Camera-type eye (tissue), 1 donor: ENCODE data around the gene TRIM28. TPM values are rescaled to one million over a fixed set of nuclear protein-coding genes. Genes with fewer than 3 reads are reported as not detected.

Experiments
- total RNA-seq: library from RNA; depleted of rRNA; stranded (reverse); fragments of >200 nt; gene quantifications from one replicate; pipeline ENCODE4 v1.2.3, GENCODE V29; 2014

The TRIM28 gene
- total RNA-seq = 264 TPM

DNA sequence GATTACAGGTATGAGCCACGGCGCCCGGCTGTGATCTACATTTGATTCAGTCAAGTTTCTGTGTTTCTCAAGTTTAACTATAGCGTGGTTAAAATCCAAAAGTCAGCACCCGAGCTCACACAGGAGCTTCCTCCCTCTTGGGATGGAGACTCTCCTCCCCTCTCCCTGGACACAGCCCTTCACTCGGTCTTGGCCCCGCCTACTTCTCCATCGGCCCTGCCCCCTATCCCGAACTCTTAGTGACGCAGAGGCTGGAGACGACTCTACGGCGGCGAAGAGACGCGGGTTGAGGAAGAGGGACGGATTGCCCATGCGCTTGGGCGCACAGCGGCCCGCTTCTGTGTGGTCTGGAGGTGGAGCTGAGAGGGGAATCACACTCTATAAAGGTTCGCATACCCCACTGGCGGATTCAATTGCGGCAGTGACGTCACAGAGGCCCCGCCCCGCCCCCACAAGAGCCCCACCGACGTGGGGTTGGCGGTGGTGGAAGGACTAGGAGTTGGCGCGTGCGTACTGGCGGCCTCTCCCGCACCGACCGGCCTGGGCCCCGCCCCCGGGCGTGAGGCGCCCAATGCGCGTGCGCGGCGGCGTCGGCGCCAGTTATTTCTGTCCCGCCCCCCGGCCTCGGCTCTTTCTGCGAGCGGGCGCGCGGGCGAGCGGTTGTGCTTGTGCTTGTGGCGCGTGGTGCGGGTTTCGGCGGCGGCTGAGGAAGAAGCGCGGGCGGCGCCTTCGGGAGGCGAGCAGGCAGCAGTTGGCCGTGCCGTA, at the start of gene TRIM28:
Gene TRIM28, plus strand, starts transcription at position 239 of the 765 bp plus-strand sequence. CDS start 694 bp downstream, outside the sequence.

DNA sequence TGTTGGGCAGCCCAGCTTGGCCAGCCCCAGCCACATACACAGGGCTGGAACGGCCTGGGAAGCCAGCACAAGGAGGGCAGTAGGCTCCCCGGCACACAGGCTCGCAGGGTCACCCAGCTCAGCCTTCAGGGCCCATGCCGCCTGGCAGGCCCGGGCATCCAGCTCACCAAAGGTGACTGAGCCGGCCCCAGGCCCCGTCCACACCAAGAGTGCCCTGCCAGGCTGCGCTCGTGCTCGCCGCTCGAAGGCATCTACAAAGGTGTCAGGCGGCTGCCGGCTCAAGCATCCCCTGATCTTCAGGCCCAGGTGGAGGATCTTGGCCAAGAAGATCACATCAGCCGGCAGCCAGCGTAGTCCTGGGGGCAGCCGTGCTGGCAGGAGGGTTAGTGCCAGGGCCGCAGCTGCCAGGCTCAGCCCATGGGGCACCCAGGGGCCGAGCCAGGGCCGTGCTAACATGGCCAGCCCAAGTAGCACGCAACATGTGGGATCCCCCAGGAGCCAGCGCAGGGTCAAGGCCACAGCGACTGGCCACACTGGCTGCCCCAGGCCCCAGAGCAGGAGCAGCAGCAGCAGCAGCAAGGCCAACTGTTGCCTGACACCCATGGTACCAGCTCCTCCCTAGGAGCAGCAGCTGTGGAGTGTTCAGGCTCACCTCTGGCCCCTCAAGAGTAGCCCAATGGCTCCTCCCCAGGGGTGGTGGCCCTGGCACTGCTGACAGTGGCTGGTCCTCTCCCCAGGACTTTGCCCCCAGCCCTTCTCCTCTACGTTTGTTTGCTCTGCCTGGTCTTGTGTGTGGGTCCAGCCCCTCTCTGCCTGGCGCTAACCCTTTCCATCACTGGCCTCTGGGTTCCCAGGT, 32.3 kb upstream of the TRIM28 start, which contains the start of gene SLC27A5:
Gene SLC27A5, minus strand, starts transcription at position 640 of the 856 bp plus-strand sequence. Its CDS starts 37 bp downstream, at position 603.

DNA sequence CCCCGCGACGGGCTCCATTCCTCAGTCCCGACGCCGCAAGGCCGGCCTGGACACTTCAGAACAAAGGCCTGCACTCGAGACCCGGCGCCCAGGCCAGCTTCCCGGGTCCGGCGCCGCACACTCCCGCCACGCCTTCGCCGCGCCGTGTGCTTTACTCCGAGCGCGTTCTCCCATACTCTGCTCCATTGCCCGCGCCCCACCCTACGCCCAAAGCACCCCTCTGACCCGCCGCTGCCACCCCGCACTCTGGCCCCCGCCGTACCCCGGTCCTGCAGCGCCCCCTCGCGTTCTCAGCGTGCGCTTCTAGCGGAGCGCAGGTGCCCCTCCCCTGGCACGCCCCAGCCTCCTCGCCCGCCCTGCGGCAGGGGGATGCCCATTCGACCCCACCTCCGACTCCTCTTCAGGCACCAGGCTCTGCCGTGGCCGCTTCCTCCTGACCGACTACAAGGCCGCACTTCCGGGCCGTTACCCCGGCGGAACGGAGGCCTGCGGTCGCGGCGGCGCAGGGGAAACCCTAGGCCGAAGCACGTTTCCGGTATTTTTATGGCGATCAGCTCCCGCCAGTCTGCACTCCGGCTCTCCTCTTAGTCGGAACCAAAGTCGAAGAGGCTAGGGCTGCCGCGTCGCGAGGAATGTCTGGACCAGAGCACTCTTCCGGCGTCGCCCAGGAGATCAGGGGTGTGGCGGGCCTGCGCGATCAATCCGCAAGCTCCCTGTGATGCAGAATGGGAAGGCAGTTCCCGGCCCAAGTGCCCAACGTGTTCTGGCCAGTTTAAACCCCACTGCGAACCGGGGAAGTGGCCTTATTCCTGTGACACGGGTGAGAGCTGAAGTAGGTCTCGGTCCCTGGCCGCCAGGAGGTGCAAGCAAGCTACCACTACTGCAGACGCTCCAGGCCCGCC, 24.3 kb upstream of the TRIM28 start, which contains the start of gene ZBTB45:
Gene ZBTB45, minus strand, starts transcription at position 456 of the 902 bp plus-strand sequence. CDS start 2,137 bp downstream, outside the sequence.

DNA sequence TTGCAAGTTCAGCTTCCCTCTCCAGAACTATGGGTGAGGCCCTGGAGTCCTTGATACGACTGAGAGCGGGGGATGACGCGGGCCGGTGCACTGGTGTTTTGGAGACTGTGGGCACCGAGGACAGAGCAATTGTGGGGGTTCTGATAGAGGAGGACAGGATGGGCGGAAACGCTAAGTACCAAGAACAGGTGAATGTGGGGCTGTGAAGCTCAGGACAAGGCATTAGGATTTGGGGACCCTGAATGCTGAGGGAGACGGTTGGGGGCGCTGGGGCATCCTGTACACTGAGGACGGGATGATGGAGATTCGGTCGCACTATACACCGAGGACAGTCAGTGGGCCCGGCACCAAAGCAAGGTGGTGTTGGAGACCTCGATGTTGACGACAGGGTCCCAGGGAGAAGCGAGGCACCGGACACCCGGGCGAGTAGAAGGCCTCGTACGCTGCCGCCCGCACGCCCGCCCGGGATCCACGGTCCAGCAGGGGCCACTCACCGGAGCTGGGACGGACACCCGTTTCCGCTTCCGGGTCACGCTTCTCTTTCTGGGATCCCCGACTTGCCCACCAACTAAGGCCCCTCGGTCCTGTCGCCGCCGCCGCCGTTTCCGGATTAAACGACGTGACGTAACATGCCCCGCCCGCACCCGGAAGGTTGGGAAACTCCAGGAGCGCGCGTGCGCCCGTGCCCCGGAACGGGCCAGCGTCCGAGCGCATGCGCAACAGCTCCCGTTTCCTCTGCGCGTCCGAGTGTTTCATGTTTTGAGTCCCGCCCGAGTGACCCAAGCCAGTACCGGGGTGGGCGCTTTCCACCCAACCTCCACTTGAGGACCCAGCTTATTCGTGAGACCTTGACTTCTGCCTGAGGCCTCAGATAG, 10.9 kb downstream of the TRIM28 start, which contains the start of gene CHMP2A:
Gene CHMP2A, minus strand, starts transcription at position 612 of the 875 bp plus-strand sequence. CDS start 893 bp downstream, outside the sequence.

DNA sequence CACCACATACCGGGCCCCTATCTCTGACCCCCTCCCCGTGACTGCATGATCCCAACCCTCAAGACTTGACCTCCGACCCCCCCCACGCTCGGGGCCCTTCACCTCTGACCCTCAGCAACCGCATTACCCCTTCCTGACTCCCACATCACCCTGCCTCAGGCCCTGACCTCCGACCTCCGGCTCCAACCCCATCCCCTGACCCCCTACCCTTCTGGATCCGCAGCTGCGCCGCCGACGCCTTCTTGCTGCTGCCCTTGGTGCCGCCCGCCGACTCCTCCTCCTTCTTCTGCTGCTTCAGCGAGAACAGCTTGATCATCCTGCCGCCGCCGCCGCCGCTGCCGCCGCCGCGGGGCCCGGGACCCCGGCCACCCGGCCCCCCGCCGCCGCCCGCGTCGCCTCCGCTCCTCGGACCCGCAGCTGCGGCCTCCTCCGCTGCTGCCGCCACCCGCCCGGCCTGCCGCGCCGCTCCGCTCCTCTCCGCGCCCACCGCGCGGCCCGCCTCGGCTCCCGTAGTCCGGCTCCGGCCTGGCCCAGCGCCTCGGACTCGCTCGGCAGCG, 14.3 kb downstream of the TRIM28 start, which contains the start of gene UBE2M:
Gene UBE2M, minus strand, starts transcription at position 546 of the 557 bp plus-strand sequence. Its CDS starts 230 bp downstream, at position 316.

DNA sequence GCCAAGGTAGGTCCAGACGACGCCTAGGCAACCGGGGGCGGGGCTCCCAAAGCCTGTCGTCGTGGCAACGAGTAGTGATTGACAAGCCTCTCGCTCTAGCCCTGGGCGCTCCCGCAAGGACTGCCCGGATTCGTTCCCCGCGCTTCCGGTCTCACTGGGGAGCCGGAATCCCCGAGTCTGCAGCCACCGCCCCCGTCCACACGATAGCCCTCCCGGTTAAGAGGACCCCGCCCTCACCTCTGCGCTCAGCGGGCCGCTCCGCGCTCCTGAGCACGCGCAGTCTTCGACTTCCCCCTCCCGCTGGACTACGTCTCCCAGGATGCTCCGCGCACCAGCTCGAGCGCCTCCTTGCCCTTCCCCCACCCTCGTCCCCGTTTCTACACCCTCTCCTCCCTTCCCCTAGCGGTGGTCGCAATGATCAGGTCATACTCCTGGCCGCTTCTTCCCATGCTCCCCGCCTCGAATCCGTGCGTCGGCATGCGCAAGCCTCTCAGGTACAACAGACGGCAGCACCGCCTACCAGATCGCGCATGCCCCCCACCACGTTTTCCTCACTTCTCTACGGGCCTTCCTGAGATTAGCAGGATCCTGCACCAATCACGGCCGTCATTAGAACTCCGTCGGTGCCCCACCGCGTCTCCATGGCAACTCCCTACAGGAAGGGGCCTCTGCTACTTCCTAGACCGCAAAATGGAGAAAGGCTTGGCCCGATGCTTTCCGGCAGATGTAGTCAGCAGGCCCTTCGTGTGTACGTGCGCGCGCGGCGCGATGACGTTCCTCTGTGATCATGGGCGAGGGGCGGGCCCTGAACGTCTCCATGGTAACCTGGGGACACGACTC, 29.2 kb downstream of the TRIM28 start, which contains the start of gene MZF1:
Gene MZF1, minus strand, starts transcription at position 518 of the 840 bp plus-strand sequence. CDS start 1,946 bp downstream, outside the sequence.

Other genes starting within 250 kb of the TRIM28 start
- 37.8 TPM for gene ERVK3-1, start 238.7 kb upstream of the TRIM28 start, total RNA-seq
- 4.1 TPM for gene ZSCAN22, start 217.1 kb upstream of the TRIM28 start, total RNA-seq
- 6.0 TPM for gene A1BG, start 190.6 kb upstream of the TRIM28 start, total RNA-seq
- gene ZNF497, start 181.3 kb upstream of the TRIM28 start, total RNA-seq = 8.7 TPM
- 4.4 TPM for gene ZNF837, start 163.0 kb upstream of the TRIM28 start, total RNA-seq
- gene RPS5, start 156.8 kb upstream of the TRIM28 start, total RNA-seq = 834 TPM
- not detected for gene RNF225, start 148.4 kb upstream of the TRIM28 start, total RNA-seq
- 20.0 TPM for gene ZNF584, start 135.4 kb upstream of the TRIM28 start, total RNA-seq
- gene ZNF132, start 103.9 kb upstream of the TRIM28 start, total RNA-seq = 13.2 TPM
- 19.1 TPM for gene ZNF324B, start 92.4 kb upstream of the TRIM28 start, total RNA-seq
- 35.8 TPM for gene ZNF324, start 77.0 kb upstream of the TRIM28 start, total RNA-seq
- gene ZNF446, start 67.7 kb upstream of the TRIM28 start, total RNA-seq = 19.0 TPM
- gene SLC27A5, start 32.1 kb upstream of the TRIM28 start, total RNA-seq = 4.9 TPM
- 7.4 TPM for gene ZBTB45, start 24.3 kb upstream of the TRIM28 start, total RNA-seq
- 71.1 TPM for gene CHMP2A, start 11.0 kb downstream of the TRIM28 start, total RNA-seq
- gene UBE2M, start 14.5 kb downstream of the TRIM28 start, total RNA-seq = 40.4 TPM
- 35.8 TPM for gene MZF1, start 29.3 kb downstream of the TRIM28 start, total RNA-seq